ENCODE measurements around the gene PEX11B. TPM values are rescaled to one million over a fixed set of nuclear protein-coding genes. Genes with fewer than 3 reads are reported as not detected.

PEX11B gene, protein sequence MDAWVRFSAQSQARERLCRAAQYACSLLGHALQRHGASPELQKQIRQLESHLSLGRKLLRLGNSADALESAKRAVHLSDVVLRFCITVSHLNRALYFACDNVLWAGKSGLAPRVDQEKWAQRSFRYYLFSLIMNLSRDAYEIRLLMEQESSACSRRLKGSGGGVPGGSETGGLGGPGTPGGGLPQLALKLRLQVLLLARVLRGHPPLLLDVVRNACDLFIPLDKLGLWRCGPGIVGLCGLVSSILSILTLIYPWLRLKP
- total RNA-seq = 22.5 and 28.1 TPM in 2 replicates

DNA sequence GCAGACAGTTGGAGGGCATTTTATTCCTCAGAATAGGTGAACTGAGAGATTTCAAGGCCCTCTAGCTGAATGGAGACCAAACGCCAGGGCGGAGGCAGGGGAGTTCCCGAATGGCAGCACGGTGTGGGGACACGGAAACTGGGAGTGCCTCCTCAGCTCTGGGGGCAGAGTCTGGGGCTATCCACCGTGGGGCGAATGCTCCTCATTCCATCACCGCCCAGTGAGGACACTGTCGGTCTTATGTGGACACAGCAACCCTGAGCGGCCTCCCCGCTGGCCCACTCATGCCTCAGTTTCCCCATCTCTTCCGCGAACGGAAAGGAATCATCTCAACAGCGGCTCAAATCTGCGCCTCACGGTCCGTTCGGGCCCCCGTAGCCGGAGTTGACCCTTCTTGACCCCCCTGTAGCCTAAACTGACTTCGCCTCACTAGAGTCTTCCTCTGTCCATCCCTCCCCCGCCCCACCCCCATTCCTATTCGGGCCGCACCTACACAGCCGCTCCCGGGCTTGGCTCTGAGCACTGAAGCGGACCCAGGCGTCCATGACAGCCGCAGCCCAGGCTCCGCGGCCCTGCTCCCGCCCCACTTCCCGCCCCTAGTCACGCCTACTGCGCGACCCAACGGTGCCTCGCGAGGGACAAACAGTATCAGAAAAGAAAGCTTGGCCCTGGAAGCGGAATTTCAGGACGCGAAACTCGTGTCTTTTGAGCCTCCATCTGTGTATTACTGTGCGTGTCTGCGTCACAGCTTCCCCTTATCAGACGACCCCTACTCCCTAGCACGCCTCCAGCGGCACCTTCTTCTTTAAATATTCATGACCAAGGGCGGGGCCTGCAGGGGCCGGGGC is at the start of gene PEX11B:
Gene PEX11B (minus strand): TSS at position 574 of the 848 bp plus-strand sequence. CDS start 29 bp downstream, at position 545.

DNA sequence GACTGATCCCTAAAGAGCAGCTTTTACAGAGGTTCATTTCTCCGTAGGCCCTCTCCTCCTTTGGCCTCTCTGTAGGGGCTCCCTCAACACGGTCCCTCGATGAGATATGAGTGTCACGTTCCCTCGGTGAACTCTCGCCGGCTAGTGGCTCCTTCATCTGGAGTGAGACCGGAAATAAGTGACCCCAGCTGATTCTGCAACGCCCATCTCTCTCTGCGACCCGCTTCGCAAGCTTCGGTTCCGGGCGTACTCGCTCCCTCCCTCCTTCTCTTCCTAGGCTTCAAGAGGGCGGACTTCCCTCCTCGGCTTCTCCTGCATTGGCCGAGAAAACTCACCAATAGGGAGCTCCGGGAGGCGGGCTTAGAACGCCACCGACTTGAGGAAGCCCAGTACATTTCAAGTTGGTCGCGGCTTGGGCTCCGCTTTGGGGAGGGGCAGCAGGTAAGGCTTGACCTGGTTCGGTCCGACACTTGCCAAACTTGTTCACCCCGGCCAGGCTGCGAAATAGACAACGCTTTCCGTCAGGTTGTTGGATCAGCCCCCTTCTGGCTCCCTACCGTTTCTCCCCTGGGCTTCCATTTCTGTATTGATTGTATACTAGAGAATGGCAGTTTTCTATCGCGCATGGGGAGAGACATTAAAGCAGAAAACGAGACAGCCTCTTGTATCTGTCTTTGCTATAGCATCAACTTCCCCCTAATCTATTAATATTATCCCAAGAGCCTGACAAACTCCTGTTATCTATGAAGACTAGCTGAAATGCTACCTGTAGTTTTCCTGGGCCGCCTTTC is 46.0 kb upstream of the PEX11B start, which contains the start of the genes ANKRD34A and POLR3GL:
Gene ANKRD34A (minus strand): TSS at position 248 of the 791 bp plus-strand sequence. CDS start 2,816 bp downstream, outside the sequence.
Gene POLR3GL (plus strand): TSS at position 363 of the 791 bp plus-strand sequence. CDS start 10,176 bp downstream, outside the sequence.

DNA sequence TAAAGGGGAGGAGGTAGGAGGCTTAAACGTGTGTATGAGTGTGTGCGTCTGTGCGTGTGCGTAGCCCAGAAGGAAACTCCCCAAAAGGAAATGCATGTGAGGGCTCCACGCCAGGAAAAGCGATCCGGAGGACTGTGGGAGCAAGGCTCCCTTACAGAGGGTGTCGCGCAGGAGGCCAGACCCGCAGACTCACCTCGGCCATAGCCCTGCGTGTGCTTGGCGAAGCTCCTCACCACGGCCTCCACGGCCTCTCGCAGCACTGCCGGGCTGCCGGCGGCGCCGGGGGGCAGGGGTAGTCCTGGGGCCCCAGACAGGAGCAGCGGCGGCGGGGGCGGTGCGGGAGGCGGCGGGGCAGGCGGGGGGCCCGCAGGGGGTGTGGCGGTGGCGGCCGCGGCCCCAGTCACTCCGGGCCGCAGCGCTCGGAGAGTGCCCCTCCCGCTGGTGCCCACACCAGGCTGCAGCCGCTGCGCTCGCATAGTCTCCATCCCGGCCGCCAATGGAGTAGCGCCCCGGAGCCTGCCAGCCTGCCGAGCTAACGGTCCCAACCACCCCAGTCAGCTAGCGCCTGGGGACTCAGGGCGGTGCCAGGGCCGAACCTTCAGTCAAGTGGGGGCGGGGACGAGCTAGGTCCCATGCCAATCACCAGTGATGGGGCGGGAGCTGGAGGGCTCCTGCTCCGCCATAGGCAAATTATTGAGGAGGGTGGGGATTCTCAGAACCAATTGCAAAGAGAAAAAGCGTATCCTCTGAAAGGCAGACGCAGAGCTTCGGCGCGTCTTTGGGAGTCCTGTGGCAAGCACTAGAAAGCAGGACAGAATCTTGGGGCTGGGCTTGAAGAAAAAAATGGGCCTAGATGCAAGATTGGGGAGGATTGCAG is 39.2 kb upstream of the PEX11B start, which contains the start of gene LIX1L:
Gene LIX1L (minus strand): TSS at position 575 of the 877 bp plus-strand sequence. CDS start 90 bp downstream, at position 485.

DNA sequence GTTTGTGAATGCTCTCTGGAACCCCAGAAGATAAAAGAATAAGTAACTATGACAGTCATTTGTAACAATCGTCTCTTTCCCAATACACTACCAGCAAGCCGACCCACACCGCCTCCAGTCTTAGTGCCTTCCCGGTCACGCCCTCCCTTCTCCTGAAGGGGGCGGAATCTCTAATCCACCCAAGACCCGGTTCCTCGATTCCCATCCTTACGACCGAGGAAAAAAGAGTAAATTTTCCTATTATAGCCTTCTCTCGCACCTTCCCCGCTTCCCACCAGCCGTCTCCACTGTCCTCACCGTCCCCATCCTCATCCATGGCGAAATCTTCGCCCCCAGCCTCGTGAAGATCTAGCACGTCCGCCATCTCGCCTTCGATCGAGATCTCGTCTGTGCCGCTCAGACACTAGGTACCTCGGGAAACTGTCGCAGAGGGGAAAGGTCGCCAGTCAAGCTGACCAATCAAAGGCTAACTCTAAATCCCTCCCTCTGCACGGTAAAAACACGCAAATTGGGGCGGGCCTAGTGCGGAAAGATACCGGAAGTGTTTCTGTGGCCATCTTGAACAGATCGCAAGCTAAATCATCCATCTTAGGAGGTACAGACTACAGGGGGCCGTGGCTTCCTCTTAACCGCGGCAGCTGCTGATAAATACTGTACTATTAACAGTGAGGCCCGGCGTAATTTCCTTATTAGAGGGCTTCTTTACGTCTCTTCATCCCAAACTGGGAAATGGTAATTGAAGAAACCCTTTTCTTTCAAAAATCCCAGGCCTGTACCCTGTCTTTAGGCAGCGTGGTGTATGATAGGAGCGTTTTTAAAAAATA is 8.8 kb upstream of the PEX11B start, which contains the start of gene RBM8A:
Gene RBM8A (minus strand): TSS at position 422 of the 824 bp plus-strand sequence. CDS start 58 bp downstream, at position 364.

DNA sequence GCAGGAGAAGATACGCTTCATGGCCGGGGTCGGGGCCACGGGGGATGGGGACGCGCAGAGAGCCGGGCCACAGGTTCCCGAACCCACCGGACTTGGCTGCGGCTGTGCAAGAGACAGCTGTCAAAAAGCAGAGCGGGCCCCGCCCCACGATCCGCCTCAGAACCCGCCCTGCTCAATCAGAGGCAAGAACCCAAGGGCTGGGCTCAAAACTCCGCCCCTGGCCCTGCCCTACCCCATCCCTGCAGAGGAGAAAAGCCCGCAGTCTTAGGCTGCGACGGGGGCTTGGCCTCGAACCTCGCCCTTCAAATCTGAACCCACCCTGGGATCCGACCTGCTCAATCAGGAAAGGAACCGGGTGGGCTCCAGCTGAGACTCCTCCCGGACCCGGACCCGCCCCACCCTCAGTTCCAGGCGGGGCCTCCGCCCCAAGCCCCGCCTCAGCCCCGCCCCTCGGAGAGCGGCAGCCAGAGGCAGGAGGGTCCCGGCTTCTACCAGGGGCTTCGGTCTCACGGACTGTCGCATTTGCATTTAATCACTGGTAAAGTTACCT is 32.7 kb downstream of the PEX11B start, which contains the start of gene ANKRD35:
Gene ANKRD35 (minus strand): TSS at position 129 of the 550 bp plus-strand sequence. CDS start 108 bp downstream, at position 21.

Other genes starting within 250 kb of the PEX11B start
- 0.29 and 0.33 TPM in 2 replicates for gene PDZK1, start 211.3 kb downstream of the PEX11B start, total RNA-seq
- not detected in 2 replicates for gene CD160, start 199.2 kb downstream of the PEX11B start, total RNA-seq
- gene RNF115, start 94.6 kb downstream of the PEX11B start, total RNA-seq = 18.0 and 20.3 TPM in 2 replicates
- gene POLR3C, start 94.5 kb downstream of the PEX11B start, total RNA-seq = 48.3 and 56.2 TPM in 2 replicates
- gene NUDT17, start 73.1 kb downstream of the PEX11B start, total RNA-seq = 2.6 and 3.7 TPM in 2 replicates
- gene PIAS3, start 59.6 kb downstream of the PEX11B start, total RNA-seq = 18.3 and 19.6 TPM in 2 replicates
- under 0.01 and 0.10 TPM in 2 replicates for gene ANKRD35, start 32.9 kb downstream of the PEX11B start, total RNA-seq
- 40.2 and 51.3 TPM in 2 replicates for gene ITGA10, start 8.7 kb downstream of the PEX11B start, total RNA-seq
- 92.4 and 142 TPM in 2 replicates for gene RBM8A, start 8.8 kb upstream of the PEX11B start, total RNA-seq
- 51.5 and 52.3 TPM in 2 replicates for gene LIX1L, start 39.3 kb upstream of the PEX11B start, total RNA-seq
- gene ANKRD34A, start 45.9 kb upstream of the PEX11B start, total RNA-seq = 0.19 and 0.33 TPM in 2 replicates
- gene POLR3GL, start 46.0 kb upstream of the PEX11B start, total RNA-seq = 8.1 and 10.8 TPM in 2 replicates
- 12.9 and 62.1 TPM in 2 replicates for gene TXNIP, start 77.9 kb upstream of the PEX11B start, total RNA-seq
- gene HJV, start 103.0 kb upstream of the PEX11B start, total RNA-seq = not detected in 2 replicates
- 0.38 and 0.98 TPM in 2 replicates for gene NBPF10, start 226.1 kb upstream of the PEX11B start, total RNA-seq

Measured in vein endothelial cell (primary cell).